WI38 (cell line): ENCODE results near the gene RAPGEFL1.
"Not testable (repeated sequence)": the region's sequence is repeated elsewhere in the genome, so short reads cannot be mapped to it uniquely, and the experiment has no call there.

Experiments used
- H3K4me3 ChIP-seq: 2 replicates; pipeline ENCODE4 v1.5.1; 2011; ENCODE audit warnings: low read depth, mild to moderate bottlenecking, control low read depth, low read length
- CTCF ChIP-seq: IDR thresholded peaks from 2 replicates; pipeline ENCODE4 v1.5.1; 2012; ENCODE audit warnings: low read depth, mild to moderate bottlenecking, control low read depth, low read length

RAPGEFL1 gene

GRCh38 chr17:40192961-40193360, 15.7 kb downstream of the RAPGEFL1 start:
- H3K4me3 ChIP-seq = no peak overlapping the region
- no peak for TF ChIP-seq CTCF

- TF ChIP-seq CTCF = no peak
- no peak overlapping the region for H3K4me3 ChIP-seq
These were observed 17.6 kb downstream of the RAPGEFL1 start for GRCh38 chr17:40194821-40195220.

GRCh38 chr17:40197550-40197949, 20.3 kb downstream of the RAPGEFL1 start:
- H3K4me3 ChIP-seq = no peak overlapping the region
- no peak for TF ChIP-seq CTCF

- H3K4me3 ChIP-seq = not testable (repeated sequence)
These were observed 20.7 kb downstream of the RAPGEFL1 start for GRCh38 chr17:40197965-40198456.

- H3K4me3 ChIP-seq = no peak overlapping the region
- TF ChIP-seq CTCF = no peak
These were observed 21.3 kb downstream of the RAPGEFL1 start for GRCh38 chr17:40198576-40198975.

GRCh38 chr17:40203131-40203530, 25.9 kb downstream of the RAPGEFL1 start:
- TF ChIP-seq CTCF = no peak
- no peak overlapping the region for H3K4me3 ChIP-seq

- H3K4me3 ChIP-seq = not testable (repeated sequence)
These were observed 28.9 kb downstream of the RAPGEFL1 start for GRCh38 chr17:40206193-40206592.

GRCh38 chr17:40209404-40210093, 32.3 kb downstream of the RAPGEFL1 start:
- no peak for TF ChIP-seq CTCF
- no peak overlapping the region for H3K4me3 ChIP-seq

- H3K4me3 ChIP-seq = not testable (repeated sequence)
These were observed 36.6 kb downstream of the RAPGEFL1 start for GRCh38 chr17:40213914-40214313.
